Measurements from ENCODE around the gene MS4A8.

DNA sequence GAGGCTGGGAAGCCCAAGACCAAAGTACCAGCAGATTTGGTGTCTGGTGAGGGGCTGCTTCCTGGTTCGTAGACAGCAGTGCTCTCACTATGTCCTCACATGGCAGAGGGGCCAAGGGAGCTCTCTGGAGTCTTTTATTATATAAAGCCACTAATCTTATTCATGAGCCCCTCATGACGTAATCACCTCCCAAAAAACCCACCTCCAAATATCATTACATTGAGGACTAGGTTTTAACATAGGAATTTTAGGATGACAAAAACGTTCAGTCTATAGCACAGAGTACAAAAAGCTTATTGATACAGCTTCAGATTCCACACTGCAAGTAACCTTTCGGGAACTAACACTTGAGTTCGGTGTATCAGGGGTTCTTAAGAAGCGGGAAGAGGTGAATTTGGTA lies 21.0 kb downstream of the MS4A8 start:
- TF ChIP-seq CTCF (IDR thresholded peaks at IDR 0.05; ENCODE audit: insufficient read depth, low read length, poor library complexity, severe bottlenecking) (no peak), EZH2phosphoT487 (conservative IDR thresholded peaks at IDR 0.05; ENCODE audit: low read length) (no peak)

Measured in SU-DHL-6 (cell line).